Suppressor macrophage treated with lipopolysaccharide for 1 hour (primary cell): ENCODE data around the gene DCN.

Experiments used
- DNase-seq, 3 donors: peaks; one replicate each; pipeline ENCODE4 v3.0.0-alpha.2; 2020 to 2022

DCN gene

GRCh38 chr12:91098461-91098860 is 84.2 kb downstream of the DCN start:
- no peak for DNase-seq

GRCh38 chr12:91094957-91095356 is 87.7 kb downstream of the DCN start:
- no peak for DNase-seq

GRCh38 chr12:91094032-91094662 is 88.5 kb downstream of the DCN start:
- DNase-seq: no peak

GRCh38 chr12:91093341-91093740 is 89.3 kb downstream of the DCN start:
- DNase-seq: no peak

- no peak for DNase-seq
Measured at GRCh38 chr12:91091916-91092715, 90.5 kb downstream of the DCN start.
